HFF-Myc (cell line): ENCODE results near the gene BMPR1B.

ENCODE experiments used
- DNase-seq: peaks from one replicate; pipeline ENCODE4 v3.0.0-alpha.2; 2011; ENCODE audit warnings: low read depth; ENCODE audit errors: extremely low read depth
- H3K4me3 ChIP-seq: replicated peaks from 2 replicates; pipeline ENCODE4 v1.5.1; 2011; ENCODE audit warnings: low read depth, mild to moderate bottlenecking, control low read depth, low read length
- TF ChIP-seq, protein P1 (sequence below): IDR thresholded peaks from 2 replicates; pipeline ENCODE4 v1.5.1; 2012; ENCODE audit warnings: mild to moderate bottlenecking, low read depth, low read length, control low read depth; ENCODE audit errors: missing control alignments

Gene BMPR1B

DNA sequence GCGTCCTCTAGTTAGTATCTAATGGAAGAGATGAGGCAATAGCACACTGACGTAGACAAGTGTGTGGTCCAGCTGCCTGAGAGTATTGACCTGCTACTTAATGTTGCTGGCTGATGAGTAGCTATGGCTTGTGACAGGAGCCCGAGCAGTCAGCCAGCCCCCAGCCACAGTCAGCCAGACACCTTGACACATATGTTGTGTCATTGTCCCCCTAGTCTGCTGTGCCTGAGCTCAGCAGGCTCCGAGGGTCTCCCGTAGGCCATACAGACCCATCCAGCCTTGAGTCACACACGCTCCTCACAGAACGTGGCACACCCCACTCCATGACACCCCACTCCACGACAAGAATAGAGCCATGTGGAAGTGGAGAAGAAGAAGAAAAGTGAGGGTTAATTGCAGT is 428.9 kb downstream of the BMPR1B start:
- DNase-seq, result no peak
- no peak overlapping the region for H3K4me3 ChIP-seq
- TF ChIP-seq, protein P1, sequence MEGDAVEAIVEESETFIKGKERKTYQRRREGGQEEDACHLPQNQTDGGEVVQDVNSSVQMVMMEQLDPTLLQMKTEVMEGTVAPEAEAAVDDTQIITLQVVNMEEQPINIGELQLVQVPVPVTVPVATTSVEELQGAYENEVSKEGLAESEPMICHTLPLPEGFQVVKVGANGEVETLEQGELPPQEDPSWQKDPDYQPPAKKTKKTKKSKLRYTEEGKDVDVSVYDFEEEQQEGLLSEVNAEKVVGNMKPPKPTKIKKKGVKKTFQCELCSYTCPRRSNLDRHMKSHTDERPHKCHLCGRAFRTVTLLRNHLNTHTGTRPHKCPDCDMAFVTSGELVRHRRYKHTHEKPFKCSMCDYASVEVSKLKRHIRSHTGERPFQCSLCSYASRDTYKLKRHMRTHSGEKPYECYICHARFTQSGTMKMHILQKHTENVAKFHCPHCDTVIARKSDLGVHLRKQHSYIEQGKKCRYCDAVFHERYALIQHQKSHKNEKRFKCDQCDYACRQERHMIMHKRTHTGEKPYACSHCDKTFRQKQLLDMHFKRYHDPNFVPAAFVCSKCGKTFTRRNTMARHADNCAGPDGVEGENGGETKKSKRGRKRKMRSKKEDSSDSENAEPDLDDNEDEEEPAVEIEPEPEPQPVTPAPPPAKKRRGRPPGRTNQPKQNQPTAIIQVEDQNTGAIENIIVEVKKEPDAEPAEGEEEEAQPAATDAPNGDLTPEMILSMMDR, result no peak

DNA sequence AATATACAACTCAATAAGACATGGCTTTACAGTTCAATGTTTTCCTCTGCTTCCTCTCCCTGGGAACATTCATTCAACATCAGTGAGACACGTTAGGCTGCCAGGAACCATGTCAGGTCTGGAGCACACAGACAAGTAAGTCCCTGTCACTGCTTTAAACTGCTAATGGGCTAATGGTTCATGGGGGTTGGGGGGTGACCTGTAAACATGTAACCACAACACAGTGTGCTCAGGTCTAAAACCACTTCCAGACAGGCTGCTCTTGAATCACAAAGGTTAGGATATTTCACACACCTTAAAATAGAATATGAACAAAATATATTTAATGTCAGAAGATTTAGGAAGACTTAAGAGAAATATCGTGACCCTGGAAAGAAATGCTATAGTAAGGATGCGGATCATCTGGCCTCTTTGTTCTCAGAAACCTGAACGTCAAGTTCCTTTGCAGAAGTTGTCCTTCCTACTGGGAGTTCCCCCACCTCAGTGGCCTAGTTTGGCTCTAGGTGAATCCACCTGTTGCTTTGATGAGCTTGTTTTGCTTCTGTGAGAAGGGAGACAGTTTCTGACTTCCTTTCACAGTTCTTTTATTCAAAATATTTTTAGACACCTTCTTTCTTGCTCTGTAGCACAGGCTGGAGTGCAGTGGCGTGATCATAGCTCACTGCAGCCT is 431.1 kb downstream of the BMPR1B start:
- no peak overlapping the region for H3K4me3 ChIP-seq
- DNase-seq, result no peak
- TF ChIP-seq, protein P1, result no peak

DNA sequence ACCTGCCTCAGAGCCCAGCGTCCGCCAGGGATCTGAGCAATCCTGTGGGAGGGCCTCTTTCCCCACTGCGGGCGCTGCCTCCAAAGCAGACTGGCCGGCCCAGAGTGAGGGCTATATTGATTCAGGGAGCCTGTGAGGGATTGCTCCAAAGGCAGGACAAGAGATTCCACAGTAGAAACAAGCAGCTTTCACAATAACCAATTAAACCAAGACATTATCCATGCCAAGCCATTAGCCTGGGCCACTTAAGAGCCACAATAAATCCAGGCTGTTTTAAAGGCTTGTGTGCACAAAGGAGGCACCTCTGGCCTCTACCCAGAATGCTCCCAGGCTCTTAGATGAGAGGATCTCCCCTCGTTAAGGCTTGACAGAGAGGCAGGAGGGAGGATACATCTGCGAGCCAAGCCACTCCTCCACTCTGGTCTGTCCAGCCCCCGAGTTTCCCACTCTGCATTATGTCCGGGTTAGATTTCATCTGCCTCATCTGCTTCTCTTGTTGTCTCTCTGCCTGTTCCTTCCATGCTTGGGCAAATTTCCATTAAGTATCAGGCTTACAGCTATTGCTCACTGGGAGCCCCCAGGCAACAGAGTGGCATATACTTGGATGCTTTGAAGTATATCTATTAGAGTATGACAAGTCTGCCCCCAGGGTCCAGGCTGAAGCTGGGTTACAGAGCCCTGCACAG is 433.1 kb downstream of the BMPR1B start:
- TF ChIP-seq, protein P1, result no peak
- no peak overlapping the region for H3K4me3 ChIP-seq
- DNase-seq, result no peak

DNA sequence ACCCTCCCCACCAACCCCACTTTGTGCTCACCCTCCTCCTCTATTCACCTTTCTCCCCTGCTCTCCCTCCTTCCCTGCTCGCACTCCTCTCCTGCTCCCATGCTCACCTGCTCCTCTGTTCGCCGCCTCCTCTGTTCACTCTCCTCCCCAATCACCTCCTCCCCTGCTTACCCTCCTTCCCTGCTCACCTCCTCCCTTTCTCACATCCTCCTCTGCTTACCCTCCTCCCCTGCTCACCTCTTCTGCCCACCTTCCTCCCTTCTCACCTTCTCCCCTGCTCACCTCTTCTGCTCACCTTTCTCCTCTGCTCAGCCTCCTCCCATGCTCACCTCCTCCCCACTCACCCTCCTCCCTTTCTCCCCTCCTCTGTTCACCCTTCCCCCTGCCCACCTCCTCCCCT is 433.8 kb downstream of the BMPR1B start:
- no peak for DNase-seq
- TF ChIP-seq, protein P1, result no peak
- no peak overlapping the region for H3K4me3 ChIP-seq

DNA sequence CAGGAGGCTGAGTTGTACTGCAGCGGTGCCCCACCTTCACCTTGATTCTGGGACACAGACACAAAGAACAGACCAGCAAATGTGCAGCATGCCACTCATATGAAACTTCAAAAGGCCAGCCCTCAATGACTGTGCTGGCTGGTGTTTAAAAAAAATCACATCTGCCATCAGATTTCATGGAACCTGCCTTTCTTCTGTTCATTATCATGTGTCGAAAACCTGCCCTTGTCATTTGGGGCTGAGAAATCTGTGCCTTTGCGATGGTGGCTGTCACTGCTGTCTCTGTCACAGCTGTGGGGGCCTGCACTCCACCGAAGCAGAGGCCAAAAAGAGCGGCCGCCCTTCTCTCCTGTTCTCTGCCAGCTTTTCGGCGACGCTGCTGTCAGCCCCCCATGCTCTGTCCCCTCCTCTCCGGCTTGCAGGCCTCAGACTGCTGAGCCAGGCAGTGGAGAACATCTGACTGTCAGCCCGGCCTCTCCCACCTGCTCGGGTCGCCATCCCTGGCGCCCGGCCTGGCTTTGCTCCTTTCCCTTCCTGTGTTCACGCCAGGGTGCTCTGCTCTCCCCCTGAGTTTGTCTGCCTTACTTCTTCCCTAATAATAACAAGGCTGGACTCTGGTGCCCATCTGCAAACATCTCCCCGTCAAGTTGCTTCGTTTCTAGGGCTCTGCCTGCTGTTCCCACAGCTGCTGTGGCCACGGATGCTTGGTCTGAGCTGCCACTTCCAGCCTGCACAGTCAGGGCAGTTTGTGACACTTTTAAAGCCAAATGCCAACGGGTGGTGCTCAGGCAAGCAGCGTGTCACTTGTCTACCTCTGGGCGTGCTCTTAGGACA is 435.9 kb downstream of the BMPR1B start:
- H3K4me3 ChIP-seq, result no peak overlapping the region
- DNase-seq, result no peak
- TF ChIP-seq, protein P1, result no peak

DNA sequence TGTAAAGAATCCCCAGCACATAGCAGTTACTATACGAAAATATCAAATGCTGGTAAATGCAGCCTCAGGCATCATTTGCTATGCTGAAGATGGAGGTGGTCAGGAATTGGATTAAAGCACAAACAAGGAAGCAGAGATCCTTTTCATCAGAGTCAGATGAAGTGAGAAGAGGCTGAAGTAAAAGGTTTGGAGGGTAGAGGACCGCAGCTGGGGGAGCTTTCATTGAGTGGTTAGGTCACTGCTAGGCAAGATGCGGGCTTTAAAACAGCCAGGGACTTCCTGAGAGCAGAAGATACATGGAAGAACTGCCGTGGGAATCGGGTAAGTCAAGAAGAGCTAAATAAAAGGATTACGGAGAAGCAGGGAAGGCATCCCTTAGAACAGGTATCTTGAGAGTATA is 439.6 kb downstream of the BMPR1B start:
- H3K4me3 ChIP-seq, result no peak overlapping the region
- no peak for DNase-seq
- TF ChIP-seq, protein P1, result no peak
